Measurements from ENCODE around the gene ZNF532. TPM values are rescaled to one million over a fixed set of nuclear protein-coding genes. Genes with fewer than 3 reads are reported as not detected.

ZNF532 gene
- total RNA-seq, 4 donors from 2014 or later = 98.7 to 125 (median 113) TPM

DNA sequence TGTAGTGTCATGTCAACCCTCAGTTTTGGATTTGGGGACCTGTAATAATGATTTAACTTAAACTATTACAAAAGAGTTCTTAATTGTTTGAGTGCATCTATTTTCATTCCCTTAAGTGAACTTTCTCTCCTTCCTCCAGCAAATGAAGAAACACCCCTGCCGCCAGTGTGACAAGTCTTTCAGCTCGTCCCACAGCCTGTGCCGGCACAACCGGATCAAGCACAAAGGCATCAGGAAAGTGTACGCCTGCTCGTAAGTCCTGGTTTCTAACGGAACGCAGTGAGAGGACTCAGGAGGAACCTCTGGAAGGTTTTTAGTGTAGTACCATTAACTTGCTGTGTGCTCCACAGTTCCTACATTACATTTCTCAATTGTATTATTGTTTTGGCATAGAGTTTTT is 114.2 kb downstream of the ZNF532 start:
- TF ChIP-seq EP300 (IDR thresholded peaks at IDR 0.05) (no peak), POLR2A (IDR thresholded peaks at IDR 0.05) (no peak)
- TF ChIP-seq, protein P1, sequence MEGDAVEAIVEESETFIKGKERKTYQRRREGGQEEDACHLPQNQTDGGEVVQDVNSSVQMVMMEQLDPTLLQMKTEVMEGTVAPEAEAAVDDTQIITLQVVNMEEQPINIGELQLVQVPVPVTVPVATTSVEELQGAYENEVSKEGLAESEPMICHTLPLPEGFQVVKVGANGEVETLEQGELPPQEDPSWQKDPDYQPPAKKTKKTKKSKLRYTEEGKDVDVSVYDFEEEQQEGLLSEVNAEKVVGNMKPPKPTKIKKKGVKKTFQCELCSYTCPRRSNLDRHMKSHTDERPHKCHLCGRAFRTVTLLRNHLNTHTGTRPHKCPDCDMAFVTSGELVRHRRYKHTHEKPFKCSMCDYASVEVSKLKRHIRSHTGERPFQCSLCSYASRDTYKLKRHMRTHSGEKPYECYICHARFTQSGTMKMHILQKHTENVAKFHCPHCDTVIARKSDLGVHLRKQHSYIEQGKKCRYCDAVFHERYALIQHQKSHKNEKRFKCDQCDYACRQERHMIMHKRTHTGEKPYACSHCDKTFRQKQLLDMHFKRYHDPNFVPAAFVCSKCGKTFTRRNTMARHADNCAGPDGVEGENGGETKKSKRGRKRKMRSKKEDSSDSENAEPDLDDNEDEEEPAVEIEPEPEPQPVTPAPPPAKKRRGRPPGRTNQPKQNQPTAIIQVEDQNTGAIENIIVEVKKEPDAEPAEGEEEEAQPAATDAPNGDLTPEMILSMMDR (IDR thresholded peaks at IDR 0.05) = no peak
- H3K27me3 ChIP-seq = no peaks in the 10 kb centered on the region
- DNase-seq (ENCODE audit: low spot score in 2 of 2) = no peak
- no peaks in the 10 kb centered on the region for H3K9me3 ChIP-seq
- WGBS, 2 donors = 83 to 94% methylated on average over 8 of the region's 8 CpGs
- peaks cover 0 to 43% (median 7%) of the 10 kb centered on the region in 4 donors for H3K4me1 ChIP-seq
- H3K36me3 ChIP-seq = peaks cover 0 to 63% (median 0%) of the 10 kb centered on the region in 3 donors
- no peak overlapping the region for H3K4me3 ChIP-seq
- no peak overlapping the region for H3K27ac ChIP-seq

DNA sequence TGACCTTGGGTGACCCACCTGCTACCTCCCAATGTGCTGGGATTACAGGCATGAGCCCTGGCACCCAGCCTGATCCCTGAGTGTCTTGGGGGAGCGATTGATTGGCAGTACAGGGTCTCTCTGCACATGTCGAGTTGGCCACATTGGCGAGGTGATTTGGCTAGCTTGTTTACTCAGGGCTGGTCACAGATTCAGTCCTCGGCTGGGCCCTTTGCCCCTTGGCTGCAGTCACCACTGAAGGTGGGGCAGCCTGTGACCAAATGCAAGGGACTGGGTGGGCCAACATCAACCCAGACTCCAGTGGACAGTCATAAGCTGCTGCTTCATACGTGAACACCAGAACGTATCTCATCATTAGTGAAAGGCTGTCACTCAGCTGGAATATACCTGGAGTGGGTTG is 114.9 kb downstream of the ZNF532 start:
- H3K4me1 ChIP-seq = peaks cover 0 to 40% (median 7%) of the 10 kb centered on the region in 4 donors
- H3K27me3 ChIP-seq = no peaks in the 10 kb centered on the region
- no peak for DNase-seq (ENCODE audit: low spot score in 2 of 2)
- peak overlapping the region in 1 of 4 donors; percentile 11 for H3K27ac ChIP-seq
- H3K9me3 ChIP-seq = no peaks in the 10 kb centered on the region
- peaks cover 0 to 64% (median 0%) of the 10 kb centered on the region in 3 donors for H3K36me3 ChIP-seq
- no peak overlapping the region for H3K4me3 ChIP-seq
- TF ChIP-seq, protein P1 (IDR thresholded peaks at IDR 0.05) = no peak
- no peak for TF ChIP-seq POLR2A (IDR thresholded peaks at IDR 0.05)
- TF ChIP-seq EP300 (IDR thresholded peaks at IDR 0.05) = no peak
- 75 to 80% methylated on average over 3 to 5 of the region's 6 CpGs for WGBS, 2 donors

DNA sequence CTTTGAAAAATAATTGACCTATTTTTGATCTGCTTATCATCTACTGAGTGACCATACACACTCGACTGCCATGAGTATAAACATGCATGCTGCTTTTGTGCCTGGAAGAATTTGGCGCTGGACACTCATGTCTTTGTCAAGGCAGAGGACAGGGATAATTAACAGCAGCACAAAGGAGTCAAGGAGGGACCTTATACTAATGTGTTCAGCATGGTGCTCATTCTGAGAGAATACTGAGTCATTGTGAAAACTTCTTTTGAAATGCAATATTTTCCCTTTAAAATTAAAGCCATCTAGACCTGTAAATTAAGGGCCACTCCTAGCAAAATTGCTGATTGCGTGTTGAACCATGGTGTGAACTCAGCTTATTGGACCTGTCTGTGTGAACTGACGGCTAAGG is 116.3 kb downstream of the ZNF532 start:
- peaks cover 0 to 28% (median 3%) of the 10 kb centered on the region in 4 donors for H3K4me1 ChIP-seq
- DNase-seq (ENCODE audit: low spot score in 2 of 2) = no peak
- no peak overlapping the region for H3K4me3 ChIP-seq
- H3K27me3 ChIP-seq = no peaks in the 10 kb centered on the region
- WGBS, 2 donors = 71 to 78% methylated on average over 4 of the region's 4 CpGs
- H3K36me3 ChIP-seq = peaks cover 0 to 68% (median 0%) of the 10 kb centered on the region in 3 donors
- no peak for TF ChIP-seq EP300 (IDR thresholded peaks at IDR 0.05)
- H3K27ac ChIP-seq = no peak overlapping the region
- no peaks in the 10 kb centered on the region for H3K9me3 ChIP-seq

DNA sequence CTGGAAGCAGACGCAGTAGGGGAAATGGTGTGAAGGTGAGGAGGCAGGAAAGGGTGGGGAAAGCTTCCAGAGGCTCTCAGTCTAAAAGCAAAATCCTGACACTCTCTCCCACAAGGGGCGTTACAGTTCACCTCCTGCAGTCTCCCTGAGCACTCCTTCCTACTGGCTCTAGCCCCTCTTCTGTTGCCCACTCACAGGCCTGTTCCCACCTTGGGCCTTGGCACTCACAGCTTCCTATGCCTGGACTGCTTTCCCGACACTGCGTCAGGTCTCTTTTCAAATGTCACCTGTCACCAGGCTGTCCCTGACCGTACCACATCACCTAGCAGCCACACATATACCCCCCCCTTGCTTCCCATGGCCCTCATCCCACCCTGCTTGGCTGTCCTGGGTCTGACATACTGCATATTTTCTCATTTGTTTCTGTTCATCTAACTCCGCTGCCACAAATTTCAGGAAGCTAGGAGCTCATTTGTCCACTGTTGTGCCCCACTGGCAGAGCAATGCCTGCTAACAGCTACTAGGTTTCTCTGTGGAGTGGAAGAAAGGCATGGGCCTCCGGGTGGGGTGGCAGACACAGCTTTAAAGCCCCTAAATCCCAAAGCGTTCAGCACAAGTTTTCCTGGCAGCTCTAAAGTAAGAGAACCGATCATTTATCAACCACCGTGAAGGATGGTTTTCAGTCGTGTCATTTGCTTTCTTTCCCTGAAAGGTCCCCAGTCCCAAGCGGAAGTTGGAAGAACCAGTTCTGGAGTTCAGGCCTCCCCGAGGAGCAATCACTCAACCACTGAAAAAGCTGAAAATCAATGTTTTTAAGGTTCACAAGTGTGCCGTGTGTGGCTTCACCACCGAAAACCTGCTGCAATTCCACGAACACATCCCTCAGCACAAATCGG is 118.8 kb downstream of the ZNF532 start:
- WGBS, 2 donors = 86 to 88% methylated on average over 17 of the region's 17 CpGs
- H3K36me3 ChIP-seq = peaks cover 0 to 73% (median 0%) of the 10 kb centered on the region in 3 donors
- no peaks in the 10 kb centered on the region for H3K9me3 ChIP-seq
- no peak overlapping the region for H3K4me3 ChIP-seq
- TF ChIP-seq, protein P1 (IDR thresholded peaks at IDR 0.05) = no peak
- TF ChIP-seq EP300 (IDR thresholded peaks at IDR 0.05) (no peak), POLR2A (IDR thresholded peaks at IDR 0.05) (no peak)
- peaks cover 0 to 12% (median 0%) of the 10 kb centered on the region in 4 donors for H3K4me1 ChIP-seq
- H3K27me3 ChIP-seq = no peaks in the 10 kb centered on the region
- peak overlapping the region in 1 of 4 donors; percentile 28 for H3K27ac ChIP-seq
- no peak for DNase-seq (ENCODE audit: low spot score in 2 of 2)

DNA sequence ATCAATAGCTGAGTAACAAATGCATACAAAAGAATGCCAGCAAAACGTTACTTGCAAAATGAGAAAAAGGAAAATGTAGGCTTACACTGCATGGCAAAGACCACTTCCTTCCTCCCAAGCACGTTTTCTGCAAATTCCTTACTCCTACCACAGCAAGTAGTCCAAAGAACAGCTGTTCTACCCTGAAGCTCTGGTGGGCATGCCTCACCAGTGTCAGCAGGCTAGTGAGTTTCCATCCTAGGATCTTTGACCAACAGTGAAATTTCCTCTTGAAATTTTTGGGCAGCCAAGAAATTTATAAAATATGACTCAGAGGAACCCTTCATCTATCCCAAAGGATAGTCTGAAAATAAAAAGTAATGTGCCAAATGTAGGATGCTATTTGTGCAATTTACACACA is 123.9 kb downstream of the ZNF532 start:
- no peak overlapping the region for H3K27ac ChIP-seq
- 35 to 38% methylated on average over 2 of the region's 2 CpGs for WGBS, 2 donors

More for the DNA sequence above, 123.9 kb downstream of the ZNF532 start:
- no peak overlapping the region for H3K4me3 ChIP-seq
- no peaks in the 10 kb centered on the region for H3K27me3 ChIP-seq
- peaks cover 0 to 3% (median 1%) of the 10 kb centered on the region in 4 donors for H3K9me3 ChIP-seq
- H3K4me1 ChIP-seq = peaks cover 0 to 18% (median 5%) of the 10 kb centered on the region in 4 donors
- DNase-seq (ENCODE audit: low spot score in 2 of 2) = no peak
- TF ChIP-seq POLR2A (IDR thresholded peaks at IDR 0.05) = no peak
- TF ChIP-seq, protein P1 (IDR thresholded peaks at IDR 0.05) = no peak
- no peak for TF ChIP-seq EP300 (IDR thresholded peaks at IDR 0.05)
- peaks cover 0 to 22% (median 0%) of the 10 kb centered on the region in 3 donors for H3K36me3 ChIP-seq

All from tibial nerve (tissue), 4 donors.